H1 (cell line): ENCODE results near the gene EXOC6. TPM values are rescaled to one million over a fixed set of nuclear protein-coding genes. Genes with fewer than 3 reads are reported as not detected.

ENCODE experiments used
- CTCF ChIA-PET: fragments of 300-600 bp; sonication (Branson Sonifier 250); formaldehyde crosslinking; loops from one replicate; lab custom pipeline; 2021; ENCODE audit not compliant: partially characterized antibody; lab: Charles Lee
- POLR2A ChIA-PET: fragments of 300-600 bp; sonication (Branson Sonifier 250); formaldehyde crosslinking; loops from one replicate; lab custom pipeline; 2021; ENCODE audit warnings: inconsistent platforms; ENCODE audit not compliant: partially characterized antibody; lab: Charles Lee
- DNase-seq, 2 experiments: peaks; one replicate each; pipeline versions ENCODE4 v3.0.0 to v3.0.0-alpha.2; 2010 to 2022; ENCODE audit warnings: low spot score in 2 of 2, low read depth in 1 of 2, mixed read lengths in 1 of 2
- FAIRE-seq: peaks from 2 replicates; lab custom pipeline; 2011; peaks lifted over from hg19 to GRCh38; lab: Jason Lieb, UNC
- H2AFZ ChIP-seq: 2 replicates; pipeline ENCODE4 v1.8.1; 2012; ENCODE audit warnings: low read length, inconsistent platforms
- H2AK5ac ChIP-seq: 2 replicates; pipeline ENCODE4 v1.6.1; 2013; ENCODE audit warnings: low read depth, low read length
- H2BK120ac ChIP-seq: replicated peaks from 2 replicates; pipeline ENCODE3; 2013; ENCODE audit warnings: low read depth, low read length, inconsistent platforms
- H2BK12ac ChIP-seq: 2 replicates; pipeline ENCODE4 v1.6.1; 2013; ENCODE audit warnings: low read depth, low read length
- H2BK15ac ChIP-seq: 2 replicates; pipeline ENCODE4 v1.6.1; 2013; ENCODE audit warnings: low read length
- H2BK20ac ChIP-seq: 2 replicates; pipeline ENCODE4 v1.6.1; 2013; ENCODE audit warnings: low read length
- H2BK5ac ChIP-seq: 2 replicates; pipeline ENCODE4 v1.6.1; 2013; ENCODE audit warnings: low read depth, low read length
- H3K14ac ChIP-seq: 2 replicates; pipeline ENCODE4 v1.6.1; 2013; ENCODE audit warnings: inconsistent platforms; ENCODE audit not compliant: insufficient read length
- H3K18ac ChIP-seq: 2 replicates; pipeline ENCODE4 v1.6.1; 2013; ENCODE audit warnings: low read length; ENCODE audit errors: extremely low read depth
- H3K23ac ChIP-seq: 2 replicates; pipeline ENCODE4 v1.6.1; 2013; ENCODE audit warnings: inconsistent platforms; ENCODE audit not compliant: insufficient read length
- H3K23me2 ChIP-seq: 2 replicates; pipeline ENCODE4 v1.6.1; 2013; ENCODE audit warnings: low read depth, low read length
- H3K27ac ChIP-seq: 2 replicates; pipeline ENCODE4 v1.6.1; 2011; ENCODE audit warnings: low read depth, low read length, inconsistent platforms
- H3K27me3 ChIP-seq, 4 experiments: replicated peaks in 1 of 4; 1 replicate in 1 of 4; 2 replicates in 3 of 4; pipeline versions ENCODE4 v1.6.1 to v1.8.1; 2011 to 2013; ENCODE audit warnings: low read length in 3 of 4, mild to moderate bottlenecking in 3 of 4, inconsistent platforms in 2 of 4, mixed read lengths in 2 of 4, moderate library complexity in 1 of 4; ENCODE audit not compliant: control insufficient read depth in 3 of 4, insufficient read depth in 3 of 4; ENCODE audit errors: extremely low read depth in 1 of 4
- H3K36me3 ChIP-seq, 4 experiments: 2 replicates each; pipeline versions ENCODE4 v1.6.1 to v1.8.1; 2011 to 2013; ENCODE audit warnings: mild to moderate bottlenecking in 4 of 4, low read length in 3 of 4, moderate library complexity in 2 of 4, control low read depth in 1 of 4, inconsistent platforms in 1 of 4; ENCODE audit not compliant: insufficient read depth in 4 of 4, control insufficient read depth in 2 of 4
- H3K4ac ChIP-seq: replicated peaks from 2 replicates; pipeline ENCODE3; 2013; ENCODE audit warnings: low read length, low read depth, mixed read lengths, inconsistent platforms; ENCODE audit not compliant: insufficient read length
- H3K4me1 ChIP-seq, 4 experiments: replicated peaks in 1 of 4; 1 replicate in 1 of 4; 2 replicates in 3 of 4; pipeline versions ENCODE4 v1.6.1 to v1.8.1; 2011 to 2013; ENCODE audit warnings: low read length in 3 of 4, inconsistent platforms in 2 of 4, mixed read lengths in 1 of 4; ENCODE audit not compliant: insufficient read depth in 4 of 4, control insufficient read depth in 3 of 4
- H3K4me2 ChIP-seq, 2 experiments: 2 replicates each; pipeline versions ENCODE4 v1.6.1 to v1.8.1; 2011 to 2013; ENCODE audit warnings: low read depth in 2 of 2, low read length in 2 of 2, control low read depth in 1 of 2, inconsistent platforms in 1 of 2, mild to moderate bottlenecking in 1 of 2; ENCODE audit not compliant: insufficient read depth in 1 of 2
- H3K4me3 ChIP-seq, 4 experiments: fragments of 200-600, 300-600 bp in 1 of 4; sonication (generic), shearing (Covaris generic), sonication (Bioruptor Twin) in 1 of 4; 2 replicates each; pipeline versions ENCODE4 v1.5.1 to v1.8.1; 2011 to 2016; ENCODE audit warnings: low read length in 4 of 4, low read depth in 3 of 4, control low read depth in 2 of 4, inconsistent platforms in 2 of 4, mild to moderate bottlenecking in 2 of 4, mixed read lengths in 1 of 4, moderate library complexity in 1 of 4; ENCODE audit not compliant: insufficient read depth in 2 of 4; ENCODE audit errors: extremely low read depth in 1 of 4
- H3K56ac ChIP-seq: replicated peaks from 2 replicates; pipeline ENCODE3; 2013; ENCODE audit warnings: low read depth, mild to moderate bottlenecking, mixed read lengths, low read length, inconsistent platforms; ENCODE audit not compliant: insufficient read length
- H3K79me1 ChIP-seq: 2 replicates; pipeline ENCODE4 v1.6.1; 2013; ENCODE audit warnings: low read depth, low read length, control low read depth
- H3K79me2 ChIP-seq, 2 experiments: 2 replicates each; pipeline versions ENCODE4 v1.6.1 to v1.8.1; 2012 to 2013; ENCODE audit warnings: low read length in 2 of 2, mild to moderate bottlenecking in 2 of 2, inconsistent platforms in 1 of 2; ENCODE audit not compliant: insufficient read depth in 2 of 2, control insufficient read depth in 1 of 2
- H3K9ac ChIP-seq, 4 experiments: replicated peaks in 1 of 4; 1 replicate in 1 of 4; 2 replicates in 3 of 4; pipeline versions ENCODE4 v1.6.1 to v1.8.1; 2011 to 2013; ENCODE audit warnings: low read depth in 3 of 4, low read length in 3 of 4, control low read depth in 2 of 4, mild to moderate bottlenecking in 2 of 4, moderate library complexity in 2 of 4, inconsistent platforms in 1 of 4; ENCODE audit errors: extremely low read depth in 1 of 4
- H3K9me3 ChIP-seq, 2 experiments: 2 replicates each; pipeline versions ENCODE4 v1.6.1 to v1.8.1; 2012 to 2013; ENCODE audit warnings: mild to moderate bottlenecking in 2 of 2, moderate library complexity in 2 of 2, control low read depth in 1 of 2, inconsistent platforms in 1 of 2, low read depth in 1 of 2, low read length in 1 of 2, mixed read lengths in 1 of 2; ENCODE audit not compliant: insufficient read depth in 2 of 2
- H4K20me1 ChIP-seq, 2 experiments: replicated peaks in 1 of 2; 2 replicates each; pipeline versions ENCODE3 to v1.8.1; 2011 to 2013; ENCODE audit warnings: inconsistent platforms in 2 of 2, low read length in 2 of 2, mild to moderate bottlenecking in 1 of 2; ENCODE audit not compliant: insufficient read depth in 2 of 2, control insufficient read depth in 1 of 2
- H4K5ac ChIP-seq: 2 replicates; pipeline ENCODE4 v1.6.1; 2013; ENCODE audit warnings: low read length, low read depth, mixed read lengths, inconsistent platforms; ENCODE audit not compliant: insufficient read length
- H4K8ac ChIP-seq: 2 replicates; pipeline ENCODE4 v1.8.0; 2013; ENCODE audit warnings: mild to moderate bottlenecking, moderate library complexity, low read length, inconsistent platforms; ENCODE audit not compliant: insufficient read depth; ENCODE audit errors: extremely low read depth
- H4K91ac ChIP-seq: replicated peaks from 2 replicates; pipeline ENCODE3; 2013; ENCODE audit warnings: low read length, mixed read lengths, inconsistent platforms; ENCODE audit not compliant: insufficient read length
- ASH2L ChIP-seq: fragments of 200-600, 300-600 bp; sonication (generic); IDR thresholded peaks from one replicate; pipeline ENCODE4 v1.7.1; 2017; ENCODE audit warnings: low read length
- ATF3 ChIP-seq: IDR thresholded peaks from 2 replicates; pipeline ENCODE4 v1.6.1; 2011; ENCODE audit warnings: low read depth, mild to moderate bottlenecking, low read length; ENCODE audit not compliant: insufficient read depth
- GTF2F1 ChIP-seq: IDR thresholded peaks from 2 replicates; pipeline ENCODE4 v1.6.1; 2012; ENCODE audit warnings: low read depth, low read length, improper control_type of control experiment, borderline replicate concordance
- KDM4A ChIP-seq: IDR thresholded peaks from one replicate; pipeline ENCODE4 v1.7.1; 2012; ENCODE audit warnings: low read depth, mild to moderate bottlenecking, moderate library complexity, low read length, inconsistent platforms; ENCODE audit not compliant: severe bottlenecking
- SIRT6 ChIP-seq: IDR thresholded peaks from one replicate; pipeline ENCODE4 v1.7.1; 2012; ENCODE audit warnings: low read length, inconsistent platforms
- WGBS, 2 experiments: shearing (Covaris generic) in 1 of 2; methylation state at CpG; one replicate each; pipeline versions ENCODE4 v1.1.6 to v1.1.7; 2013 to 2015; ENCODE audit warnings: low lambda C conversion rate in 2 of 2, mixed read lengths in 2 of 2, inconsistent platforms in 1 of 2, low coverage in 1 of 2, missing lambda C conversion rate in 1 of 2; ENCODE audit not compliant: insufficient replicate concordance in 2 of 2, insufficient coverage in 1 of 2, insufficient read length in 1 of 2; ENCODE audit errors: extremely low coverage in 1 of 2, missing lambda C conversion rate in 1 of 2; 5-methylcytosine and 5-hydroxymethylcytosine counted together
- polyA plus RNA-seq, 7 experiments: library from polyadenylated mRNA; depleted of rRNA in 3 of 7; stranded (reverse) in 5 of 7; unstranded in 2 of 7; fragments of >200 nt in 5 of 7; fragments of 200-250 nt in 2 of 7; gene quantifications; 1 replicate in 5 of 7; 2 replicates in 1 of 7; 4 replicates in 1 of 7; pipeline versions ENCODE4 v1.2.1 to v1.2.3, GENCODE V29; 2011 to 2013; ENCODE audit warnings: missing spikeins in 2 of 7, mixed read lengths in 2 of 7
- total RNA-seq: library from RNA; stranded (reverse); fragmentation: NEBNext Ultra II Directional; extraction: Animal tissue kit (Norgen Biotek cat#: 25700); gene quantifications from 2 replicates; pipeline ENCODE4 v1.2.1, GENCODE V29; 2021

Gene EXOC6
- total and polyA plus RNA-seq, 2 of the 8 experiments (the other 6 are each of a cell fraction or from before 2014, with no cell fraction given): 1.7 to 4.5 TPM

DNA sequence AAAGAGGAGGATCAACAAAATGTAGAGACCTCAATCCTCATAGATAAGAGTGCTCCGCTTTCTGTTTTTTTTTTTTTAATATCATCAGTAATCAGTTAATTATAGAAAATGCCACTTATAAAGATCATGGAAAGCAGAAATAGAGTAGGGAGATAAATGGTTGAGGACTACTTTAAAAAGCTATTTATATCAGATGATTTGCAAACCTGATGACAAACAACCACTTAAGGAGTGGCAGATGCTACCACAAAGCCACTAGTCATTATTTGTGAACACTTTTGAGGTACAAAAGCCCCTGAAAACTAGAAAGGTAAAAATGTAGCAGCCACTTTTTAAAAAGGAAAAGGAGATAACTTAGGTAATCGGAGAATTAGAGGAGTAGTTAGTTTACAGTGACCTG is 113.3 kb downstream of the EXOC6 start:
- TF ChIP-seq SIRT6 (no peak), KDM4A (no peak), ASH2L (no peak), ATF3 (no peak), GTF2F1 (no peak)
- TF ChIP-seq, all 59 proteins: peak for 0
- no peaks in the 10 kb centered on the region for H4K20me1 ChIP-seq

More for the DNA sequence above, 113.3 kb downstream of the EXOC6 start:
- no peaks in the 10 kb centered on the region for H3K23me2 ChIP-seq
- ChIA-PET CTCF (interaction anchor here (1.7 to 1.9 kb wide), 2 partner anchors 76 to 115 kb away, joined by 5 to 6 read pairs; no protein-coding TSS in a partner anchor), POLR2A (interaction anchor here (0.7 kb wide), 1 partner anchor 582 kb away, joined by 3 read pairs; no protein-coding TSS in a partner anchor)
- H3K4me1 ChIP-seq: no peaks in the 10 kb centered on the region
- no peak overlapping the region for H2BK15ac ChIP-seq
- H3K79me2 ChIP-seq: no peaks in the 10 kb centered on the region
- H4K91ac ChIP-seq: no peak overlapping the region
- no peak overlapping the region for H2BK20ac ChIP-seq
- no peak overlapping the region for H3K27ac ChIP-seq
- no peak overlapping the region for H3K4me2 ChIP-seq
- H2AK5ac ChIP-seq: no peak overlapping the region
- no peak overlapping the region for H3K4ac ChIP-seq
- H3K56ac ChIP-seq: no peak overlapping the region
- H3K14ac ChIP-seq: no peak overlapping the region
- 85% methylated on average over 2 of the region's 2 CpGs; no CpG with 5 or more reads in 1 of the 2 experiments for WGBS, 2 experiments
- DNase-seq (no peak), FAIRE-seq (no peak)
- H4K5ac ChIP-seq: no peak overlapping the region
- H3K9me3 ChIP-seq: no peaks in the 10 kb centered on the region
- no peaks in the 10 kb centered on the region for H3K79me1 ChIP-seq
- no peak overlapping the region for H3K18ac ChIP-seq
- H3K4me3 ChIP-seq: no peak overlapping the region
- H2BK5ac ChIP-seq: no peak overlapping the region
- no peaks in the 10 kb centered on the region for H3K27me3 ChIP-seq
- no peak overlapping the region for H2BK12ac ChIP-seq
- H3K23ac ChIP-seq: no peak overlapping the region
- H2AFZ ChIP-seq: no peak overlapping the region
- no peaks in the 10 kb centered on the region for H3K36me3 ChIP-seq
- no peak overlapping the region for H3K9ac ChIP-seq
- H4K8ac ChIP-seq: no peak overlapping the region
- no peak overlapping the region for H2BK120ac ChIP-seq
